ENCODE results near the gene CMYA5.

The CMYA5 gene

GRCh38 chr5:79731775-79732174 is 42.1 kb downstream of the CMYA5 start:
- Histone ChIP-seq H3K36me3 (ENCODE audit: control insufficient read depth, low read length) (no peaks in the 10 kb centered on the region), H3K27ac (ENCODE audit: low read depth, low read length) (no peak overlapping the region), H3K4me1 (ENCODE audit: control insufficient read depth, low read length) (no peaks in the 10 kb centered on the region), H3K27me3 (ENCODE audit: control insufficient read depth, low read length) (peaks cover 20% of the 10 kb centered on the region), H3F3A (ENCODE audit: control insufficient read depth, insufficient read depth) (no peaks in the 10 kb centered on the region), H4K20me1 (ENCODE audit: control insufficient read depth, insufficient read depth, low read depth, low read length) (no peaks in the 10 kb centered on the region), H3K9me2 (replicated peaks; ENCODE audit: control insufficient read depth, low read length) (no peaks in the 10 kb centered on the region), H3K4me3 (ENCODE audit: low read length) (no peak overlapping the region), H3K9me3 (ENCODE audit: control insufficient read depth, insufficient read depth, low read length) (no peaks in the 10 kb centered on the region), H3K4me2 (ENCODE audit: low read length) (no peak overlapping the region), H3K79me2 (ENCODE audit: control insufficient read depth, low read length) (no peaks in the 10 kb centered on the region)
- TF ChIP-seq, protein P1, sequence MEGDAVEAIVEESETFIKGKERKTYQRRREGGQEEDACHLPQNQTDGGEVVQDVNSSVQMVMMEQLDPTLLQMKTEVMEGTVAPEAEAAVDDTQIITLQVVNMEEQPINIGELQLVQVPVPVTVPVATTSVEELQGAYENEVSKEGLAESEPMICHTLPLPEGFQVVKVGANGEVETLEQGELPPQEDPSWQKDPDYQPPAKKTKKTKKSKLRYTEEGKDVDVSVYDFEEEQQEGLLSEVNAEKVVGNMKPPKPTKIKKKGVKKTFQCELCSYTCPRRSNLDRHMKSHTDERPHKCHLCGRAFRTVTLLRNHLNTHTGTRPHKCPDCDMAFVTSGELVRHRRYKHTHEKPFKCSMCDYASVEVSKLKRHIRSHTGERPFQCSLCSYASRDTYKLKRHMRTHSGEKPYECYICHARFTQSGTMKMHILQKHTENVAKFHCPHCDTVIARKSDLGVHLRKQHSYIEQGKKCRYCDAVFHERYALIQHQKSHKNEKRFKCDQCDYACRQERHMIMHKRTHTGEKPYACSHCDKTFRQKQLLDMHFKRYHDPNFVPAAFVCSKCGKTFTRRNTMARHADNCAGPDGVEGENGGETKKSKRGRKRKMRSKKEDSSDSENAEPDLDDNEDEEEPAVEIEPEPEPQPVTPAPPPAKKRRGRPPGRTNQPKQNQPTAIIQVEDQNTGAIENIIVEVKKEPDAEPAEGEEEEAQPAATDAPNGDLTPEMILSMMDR (IDR thresholded peaks at IDR 0.05; ENCODE audit: low read depth, low read length, poor library complexity, severe bottlenecking): no peak
- TF ChIP-seq EZH2phosphoT487 (IDR thresholded peaks at IDR 0.05; ENCODE audit: borderline replicate concordance, low read length): no peak

DNA sequence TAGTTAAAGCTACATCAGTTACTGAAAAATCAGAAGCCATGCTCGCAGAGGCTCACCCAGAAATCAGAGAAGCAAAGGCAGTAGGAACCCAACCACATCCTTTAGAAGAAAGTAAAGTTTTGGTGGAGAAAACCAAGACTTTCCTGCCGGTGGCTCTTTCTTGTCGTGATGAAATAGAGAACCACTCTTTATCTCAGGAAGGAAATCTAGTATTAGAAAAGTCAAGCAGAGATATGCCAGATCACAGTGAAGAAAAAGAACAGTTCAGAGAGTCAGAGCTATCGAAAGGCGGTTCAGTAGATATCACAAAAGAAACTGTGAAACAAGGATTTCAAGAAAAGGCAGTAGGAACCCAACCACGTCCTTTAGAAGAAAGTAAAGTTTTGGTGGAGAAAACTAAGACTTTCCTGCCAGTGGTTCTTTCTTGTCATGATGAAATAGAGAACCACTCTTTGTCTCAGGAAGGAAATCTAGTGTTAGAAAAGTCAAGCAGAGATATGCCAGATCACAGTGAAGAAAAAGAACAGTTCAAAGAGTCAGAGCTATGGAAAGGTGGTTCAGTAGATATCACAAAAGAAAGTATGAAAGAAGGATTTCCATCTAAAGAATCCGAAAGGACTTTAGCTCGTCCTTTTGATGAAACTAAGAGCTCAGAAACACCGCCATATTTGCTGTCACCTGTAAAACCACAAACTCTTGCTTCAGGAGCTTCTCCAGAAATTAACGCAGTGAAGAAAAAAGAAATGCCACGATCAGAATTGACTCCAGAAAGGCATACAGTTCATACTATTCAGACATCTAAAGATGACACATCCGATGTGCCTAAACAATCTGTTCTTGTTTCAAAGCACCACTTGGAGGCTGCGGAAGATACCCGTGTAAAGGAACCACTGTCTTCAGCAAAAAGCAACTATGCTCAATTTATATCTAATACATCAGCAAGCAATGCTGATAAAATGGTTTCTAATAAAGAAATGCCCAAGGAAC is 47.2 kb downstream of the CMYA5 start:
- Histone ChIP-seq H3K27ac (ENCODE audit: low read depth, low read length) (no peak overlapping the region), H3K27me3 (ENCODE audit: control insufficient read depth, low read length) (peaks cover 23% of the 10 kb centered on the region), H3K4me2 (ENCODE audit: low read length) (no peak overlapping the region), H3K36me3 (ENCODE audit: control insufficient read depth, low read length) (no peaks in the 10 kb centered on the region), H3K4me1 (ENCODE audit: control insufficient read depth, low read length) (no peaks in the 10 kb centered on the region), H4K20me1 (ENCODE audit: control insufficient read depth, insufficient read depth, low read depth, low read length) (no peaks in the 10 kb centered on the region), H3K4me3 (ENCODE audit: low read length) (no peak overlapping the region), H3K9me3 (ENCODE audit: control insufficient read depth, insufficient read depth, low read length) (no peaks in the 10 kb centered on the region), H3F3A (ENCODE audit: control insufficient read depth, insufficient read depth) (no peaks in the 10 kb centered on the region), H3K79me2 (ENCODE audit: control insufficient read depth, low read length) (no peaks in the 10 kb centered on the region), H3K9me2 (replicated peaks; ENCODE audit: control insufficient read depth, low read length) (no peaks in the 10 kb centered on the region)
- no peak for TF ChIP-seq EZH2phosphoT487 (IDR thresholded peaks at IDR 0.05; ENCODE audit: borderline replicate concordance, low read length)
- TF ChIP-seq, protein P1 (IDR thresholded peaks at IDR 0.05; ENCODE audit: low read depth, low read length, poor library complexity, severe bottlenecking): no peak

GRCh38 chr5:79738349-79738748 is 48.7 kb downstream of the CMYA5 start:
- Histone ChIP-seq H3K79me2 (ENCODE audit: control insufficient read depth, low read length) (no peaks in the 10 kb centered on the region), H3K27ac (ENCODE audit: low read depth, low read length) (no peak overlapping the region), H3K9me2 (replicated peaks; ENCODE audit: control insufficient read depth, low read length) (no peaks in the 10 kb centered on the region), H3K4me1 (ENCODE audit: control insufficient read depth, low read length) (no peaks in the 10 kb centered on the region), H3K4me3 (ENCODE audit: low read length) (no peak overlapping the region), H3K9me3 (ENCODE audit: control insufficient read depth, insufficient read depth, low read length) (no peaks in the 10 kb centered on the region), H3K4me2 (ENCODE audit: low read length) (no peak overlapping the region), H4K20me1 (ENCODE audit: control insufficient read depth, insufficient read depth, low read depth, low read length) (no peaks in the 10 kb centered on the region), H3K36me3 (ENCODE audit: control insufficient read depth, low read length) (no peaks in the 10 kb centered on the region), H3F3A (ENCODE audit: control insufficient read depth, insufficient read depth) (no peaks in the 10 kb centered on the region), H3K27me3 (ENCODE audit: control insufficient read depth, low read length) (peaks cover 17% of the 10 kb centered on the region)
- TF ChIP-seq, protein P1 (IDR thresholded peaks at IDR 0.05; ENCODE audit: low read depth, low read length, poor library complexity, severe bottlenecking): no peak

All from DOHH2 (cell line).